Kidney (tissue), 14 donors: Measurements from ENCODE around the gene KIF14. TPM values are rescaled to one million over a fixed set of nuclear protein-coding genes. Genes with fewer than 3 reads are reported as not detected.
A peak's percentile ranks its signal among the peaks of the same experiment; 100 is the strongest.

Source experiments
- DNase-seq, 5 donors: peaks; one replicate each; pipeline ENCODE4 v3.0.0-alpha.2; 2013 to 2020
- FAIRE-seq: peaks from 2 replicates; lab custom pipeline; 2012; peaks lifted over from hg19 to GRCh38; lab: Jason Lieb, UNC
- H3K27ac ChIP-seq, 2 donors: one replicate each; pipeline ENCODE4 v1.7.0; 2013; ENCODE audit warnings: low read depth in 2 of 2, low read length in 2 of 2, inconsistent platforms in 1 of 2
- H3K27me3 ChIP-seq: one replicate; pipeline ENCODE4 v1.7.1; 2013; ENCODE audit warnings: low read length, inconsistent platforms; ENCODE audit not compliant: control insufficient read depth, insufficient read depth
- H3K36me3 ChIP-seq, 3 donors: one replicate each; pipeline versions ENCODE4 v1.7.0 to v1.7.1; 2013; ENCODE audit warnings: low read length in 3 of 3, control low read depth in 1 of 3, inconsistent platforms in 1 of 3; ENCODE audit not compliant: insufficient read depth in 3 of 3, control insufficient read depth in 2 of 3
- H3K4me1 ChIP-seq, 3 donors: one replicate each; pipeline versions ENCODE4 v1.7.0 to v1.7.1; 2013; ENCODE audit warnings: low read length in 3 of 3, inconsistent platforms in 1 of 3, low read depth in 1 of 3; ENCODE audit not compliant: control insufficient read depth in 2 of 3, insufficient read depth in 2 of 3
- H3K4me3 ChIP-seq, 3 donors: one replicate each; pipeline versions ENCODE4 v1.7.0 to v1.8.1; 2013; ENCODE audit warnings: low read length in 3 of 3, control low read depth in 1 of 3, inconsistent platforms in 1 of 3
- H3K9ac ChIP-seq, 3 donors: one replicate each; pipeline versions ENCODE4 v1.7.0 to v1.7.1; 2013; ENCODE audit warnings: low read length in 3 of 3, control low read depth in 1 of 3, inconsistent platforms in 1 of 3
- H3K9me3 ChIP-seq, 3 donors: one replicate each; pipeline versions ENCODE4 v1.7.0 to v1.7.1; 2013; ENCODE audit warnings: low read length in 3 of 3, control low read depth in 1 of 3, inconsistent platforms in 1 of 3; ENCODE audit not compliant: control insufficient read depth in 2 of 3, insufficient read depth in 1 of 3
- intact Hi-C: fragments of 100-400 bp; cut with DNase I; formaldehyde crosslinking; loops from one replicate; pipeline ENCODE4 v1.11.1; 2022
- polyA plus RNA-seq: library from polyadenylated mRNA; stranded (reverse); fragments of 350-450 nt; fragmentation: Illumina TruSeq; extraction: RNeasy Lipid Tissue Mini Kit (QIAGEN cat#74804); gene quantifications from one replicate; pipeline ENCODE4 v1.2.3, GENCODE V29; 2014; ENCODE audit warnings: low read depth, low replicate concordance; ENCODE audit not compliant: insufficient read depth
- total RNA-seq: library from RNA; stranded (reverse); fragmentation: NEBNext Ultra II Directional; extraction: Animal tissue kit (Norgen Biotek cat#: 25700); gene quantifications from one replicate; pipeline ENCODE4 v1.2.1, GENCODE V29; 2021
- TF ChIP-seq, protein P1 (sequence below): IDR thresholded peaks from 3 replicates; pipeline ENCODE4 v1.5.1; 2012; ENCODE audit warnings: mild to moderate bottlenecking, moderate library complexity, borderline replicate concordance; ENCODE audit not compliant: insufficient read depth; ENCODE audit errors: extremely low read depth
- donor health status: control.
- donor health status: control.
- donor health status: control.
- donor health status: control.
- donor health status: control.
- donor health status: DM: yes; HTN: yes; CAD: no.
- donor health status: Normal renal cell carcinoma (clear cell type).

The KIF14 gene
- total and polyA plus RNA-seq, 2 donors from 2014 or later: 0.19 TPM; not detected in 1

DNA sequence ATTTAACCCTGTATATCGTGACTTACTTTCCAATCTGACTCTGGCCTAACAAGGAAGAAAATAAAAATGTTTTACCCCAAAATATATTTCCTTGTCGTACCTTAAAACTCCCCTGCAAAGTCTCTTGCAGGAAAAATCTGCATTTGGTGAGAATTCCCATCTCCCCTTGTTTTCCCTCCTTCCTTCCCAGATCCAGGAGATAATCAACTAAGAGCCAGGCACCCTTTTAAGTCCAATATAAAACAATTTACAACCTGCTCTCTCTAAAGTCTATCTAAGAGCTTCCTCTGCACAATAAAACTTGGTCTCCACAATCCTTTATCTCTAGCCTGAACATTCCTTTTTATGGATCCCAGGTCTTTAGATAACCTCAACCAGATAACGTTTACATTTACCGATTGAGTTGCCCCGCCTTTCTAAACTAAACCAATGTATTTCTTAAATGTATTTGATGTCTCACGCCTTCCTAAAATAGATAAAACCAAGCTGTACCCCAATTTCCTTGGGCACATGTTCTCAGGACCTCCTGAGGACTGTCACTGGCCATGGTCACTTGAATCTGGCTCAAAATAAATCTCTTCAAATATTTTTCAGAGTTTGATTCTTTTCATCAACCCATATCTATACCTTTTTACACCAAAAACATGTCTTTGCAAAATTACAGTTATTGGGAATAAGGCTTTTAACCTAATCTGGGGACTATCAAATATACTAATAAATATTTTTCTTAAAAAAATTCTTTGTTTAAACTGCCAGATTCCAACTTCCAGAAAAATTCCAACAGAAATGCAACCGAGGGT is 48.2 kb upstream of the KIF14 start:
- DNase-seq (no peak), FAIRE-seq (no peak)
- Histone ChIP-seq H3K9me3 (no peaks in the 10 kb centered on the region), H3K36me3 (peaks cover 0 to 8% (median 0%) of the 10 kb centered on the region in 3 donors), H3K4me3 (peak overlapping the region; percentile 49 to 78 (median 66)), H3K27ac (peak overlapping the region; percentile 98 to 100), H3K9ac (peak overlapping the region in 2 of 3 donors; percentile 14 to 49), H3K4me1 (peaks cover 2 to 17% (median 8%) of the 10 kb centered on the region in 3 donors), H3K27me3 (no peaks in the 10 kb centered on the region)
- intact Hi-C loops: no loop called here
- TF ChIP-seq, protein P1, sequence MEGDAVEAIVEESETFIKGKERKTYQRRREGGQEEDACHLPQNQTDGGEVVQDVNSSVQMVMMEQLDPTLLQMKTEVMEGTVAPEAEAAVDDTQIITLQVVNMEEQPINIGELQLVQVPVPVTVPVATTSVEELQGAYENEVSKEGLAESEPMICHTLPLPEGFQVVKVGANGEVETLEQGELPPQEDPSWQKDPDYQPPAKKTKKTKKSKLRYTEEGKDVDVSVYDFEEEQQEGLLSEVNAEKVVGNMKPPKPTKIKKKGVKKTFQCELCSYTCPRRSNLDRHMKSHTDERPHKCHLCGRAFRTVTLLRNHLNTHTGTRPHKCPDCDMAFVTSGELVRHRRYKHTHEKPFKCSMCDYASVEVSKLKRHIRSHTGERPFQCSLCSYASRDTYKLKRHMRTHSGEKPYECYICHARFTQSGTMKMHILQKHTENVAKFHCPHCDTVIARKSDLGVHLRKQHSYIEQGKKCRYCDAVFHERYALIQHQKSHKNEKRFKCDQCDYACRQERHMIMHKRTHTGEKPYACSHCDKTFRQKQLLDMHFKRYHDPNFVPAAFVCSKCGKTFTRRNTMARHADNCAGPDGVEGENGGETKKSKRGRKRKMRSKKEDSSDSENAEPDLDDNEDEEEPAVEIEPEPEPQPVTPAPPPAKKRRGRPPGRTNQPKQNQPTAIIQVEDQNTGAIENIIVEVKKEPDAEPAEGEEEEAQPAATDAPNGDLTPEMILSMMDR: no peak

GRCh38 chr1:200666309-200666708 is 45.8 kb upstream of the KIF14 start:
- H3K27ac ChIP-seq: no peak overlapping the region
- no peaks in the 10 kb centered on the region for H3K9me3 ChIP-seq
- H3K9ac ChIP-seq: no peak overlapping the region
- TF ChIP-seq, protein P1: no peak
- FAIRE-seq (no peak), DNase-seq (no peak)
- no peak overlapping the region for H3K4me3 ChIP-seq
- intact Hi-C loops: no loop called here
- H3K27me3 ChIP-seq: no peaks in the 10 kb centered on the region
- H3K36me3 ChIP-seq: peaks cover 0 to 17% (median 0%) of the 10 kb centered on the region in 3 donors
- H3K4me1 ChIP-seq: peaks cover 2 to 17% (median 8%) of the 10 kb centered on the region in 3 donors

DNA sequence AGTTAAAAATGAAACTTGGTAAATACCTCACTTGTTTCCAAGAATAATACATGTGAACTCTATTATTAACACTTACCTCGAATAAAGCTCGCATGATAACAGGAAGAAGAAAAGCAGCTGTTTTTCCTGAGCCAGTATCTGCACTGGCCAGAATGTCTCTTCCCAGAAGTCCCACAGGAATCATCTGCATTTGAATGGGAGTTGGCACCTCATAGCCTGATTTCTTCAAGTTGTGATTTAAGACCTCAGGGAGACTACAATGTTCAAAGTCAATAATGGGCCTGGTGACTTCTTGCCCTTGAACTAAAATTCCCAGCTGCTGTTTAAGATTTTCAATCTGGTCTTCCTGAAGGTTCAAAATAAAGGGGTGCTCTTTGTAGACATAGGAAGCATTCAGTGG is 45.3 kb upstream of the KIF14 start:
- Histone ChIP-seq H3K27me3 (no peaks in the 10 kb centered on the region), H3K9ac (no peak overlapping the region), H3K9me3 (no peaks in the 10 kb centered on the region), H3K4me1 (peaks cover 2 to 17% (median 8%) of the 10 kb centered on the region in 3 donors), H3K36me3 (peaks cover 0 to 17% (median 0%) of the 10 kb centered on the region in 3 donors), H3K4me3 (no peak overlapping the region), H3K27ac (no peak overlapping the region)
- intact Hi-C loops: no loop called here
- TF ChIP-seq, protein P1: no peak
- peak in 3 of 5 donors; percentile 11 to 70 (median 25) for DNase-seq
- FAIRE-seq: no peak
